AG09309 (cell line): ENCODE results near the gene ECT2L.

Experiments
- DNase-seq: peaks from one replicate; pipeline ENCODE4 v3.0.0-alpha.2; 2010; ENCODE audit warnings: low read depth
- H3K4me3 ChIP-seq: 2 replicates; pipeline ENCODE4 v1.5.1; 2011; ENCODE audit warnings: mild to moderate bottlenecking, low read depth, low read length, moderate library complexity; ENCODE audit not compliant: control insufficient read depth
- TF ChIP-seq, protein P1 (sequence below): IDR thresholded peaks from 2 replicates; pipeline ENCODE4 v1.5.1; 2011; ENCODE audit warnings: mild to moderate bottlenecking, low read depth, low read length, inconsistent platforms; ENCODE audit not compliant: insufficient read depth, control insufficient read depth; ENCODE audit errors: missing control alignments

ECT2L gene

DNA sequence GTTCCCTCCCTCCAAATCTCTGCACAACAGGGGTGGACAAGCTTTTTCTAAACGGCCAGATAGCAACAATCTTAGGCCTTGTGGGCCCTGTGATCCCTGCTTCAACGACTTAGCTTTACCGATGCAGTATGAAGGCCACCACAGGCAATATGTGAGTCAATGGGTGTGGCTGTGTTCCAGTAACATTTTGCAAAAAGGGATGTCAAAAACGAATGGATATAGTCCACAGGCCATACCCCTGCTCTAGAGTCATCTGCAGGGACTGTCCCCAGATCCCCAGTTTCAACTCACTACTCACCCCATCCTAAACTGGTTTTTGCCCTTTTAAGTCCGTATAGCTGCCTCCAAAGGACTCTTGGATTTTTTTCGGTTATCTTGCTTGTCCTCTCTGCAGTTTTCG, 34.4 kb downstream of the ECT2L start:
- no peak overlapping the region for H3K4me3 ChIP-seq
- TF ChIP-seq, protein P1, sequence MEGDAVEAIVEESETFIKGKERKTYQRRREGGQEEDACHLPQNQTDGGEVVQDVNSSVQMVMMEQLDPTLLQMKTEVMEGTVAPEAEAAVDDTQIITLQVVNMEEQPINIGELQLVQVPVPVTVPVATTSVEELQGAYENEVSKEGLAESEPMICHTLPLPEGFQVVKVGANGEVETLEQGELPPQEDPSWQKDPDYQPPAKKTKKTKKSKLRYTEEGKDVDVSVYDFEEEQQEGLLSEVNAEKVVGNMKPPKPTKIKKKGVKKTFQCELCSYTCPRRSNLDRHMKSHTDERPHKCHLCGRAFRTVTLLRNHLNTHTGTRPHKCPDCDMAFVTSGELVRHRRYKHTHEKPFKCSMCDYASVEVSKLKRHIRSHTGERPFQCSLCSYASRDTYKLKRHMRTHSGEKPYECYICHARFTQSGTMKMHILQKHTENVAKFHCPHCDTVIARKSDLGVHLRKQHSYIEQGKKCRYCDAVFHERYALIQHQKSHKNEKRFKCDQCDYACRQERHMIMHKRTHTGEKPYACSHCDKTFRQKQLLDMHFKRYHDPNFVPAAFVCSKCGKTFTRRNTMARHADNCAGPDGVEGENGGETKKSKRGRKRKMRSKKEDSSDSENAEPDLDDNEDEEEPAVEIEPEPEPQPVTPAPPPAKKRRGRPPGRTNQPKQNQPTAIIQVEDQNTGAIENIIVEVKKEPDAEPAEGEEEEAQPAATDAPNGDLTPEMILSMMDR, result no peak
- no peak for DNase-seq

DNA sequence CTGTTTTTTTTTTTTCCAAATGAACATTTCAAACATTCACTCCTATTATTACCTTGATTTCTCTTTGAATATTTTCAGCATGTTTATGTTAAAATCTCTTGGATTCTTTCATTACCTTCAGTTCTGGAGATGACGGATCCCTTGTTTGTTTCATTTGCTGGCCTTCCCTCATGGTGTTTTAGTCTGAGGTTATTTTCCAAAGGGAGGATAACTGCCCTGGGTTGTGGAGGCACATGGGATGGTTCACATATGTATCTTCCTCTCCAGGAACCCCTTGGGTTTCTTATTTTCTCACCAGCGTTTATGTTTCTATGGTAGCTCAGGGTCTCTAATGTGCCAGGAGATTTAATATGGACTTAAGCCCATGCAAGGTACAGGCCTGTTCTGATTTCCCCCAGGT, 36.3 kb downstream of the ECT2L start:
- no peak for DNase-seq
- H3K4me3 ChIP-seq, result no peak overlapping the region
- TF ChIP-seq, protein P1, result no peak

DNA sequence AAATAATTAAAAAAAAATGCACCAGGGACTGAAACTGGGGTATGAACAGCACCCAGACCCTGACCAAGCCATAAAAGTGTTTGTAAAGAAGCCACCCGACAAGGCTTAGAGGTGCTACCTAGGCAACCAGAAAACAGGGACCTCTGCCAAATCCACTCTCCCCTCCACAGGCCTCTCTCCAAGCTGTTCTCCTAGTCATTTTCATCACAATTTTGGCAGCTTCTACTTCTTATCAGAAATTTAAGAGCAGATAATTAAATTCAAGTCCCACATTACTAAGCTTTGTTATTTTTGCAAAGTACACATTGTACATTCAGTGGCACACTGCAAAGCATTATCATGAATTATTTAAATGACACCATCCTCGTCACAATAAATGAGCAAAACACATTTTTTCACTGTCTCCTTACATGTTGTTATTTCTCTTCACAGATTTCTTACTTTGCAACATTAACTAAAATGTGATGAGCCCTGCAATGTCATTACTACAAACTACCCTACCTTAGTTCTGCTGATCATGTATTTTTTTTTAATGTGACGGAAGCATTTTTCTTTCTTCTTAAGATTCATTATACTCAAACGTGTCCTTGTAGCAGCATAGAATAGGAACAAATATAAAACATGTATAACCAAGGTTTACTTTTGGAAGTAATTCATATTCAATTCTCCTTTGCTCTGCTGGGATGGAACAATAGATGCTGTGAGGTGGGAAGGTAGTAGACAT, 38.1 kb downstream of the ECT2L start:
- DNase-seq, result no peak
- TF ChIP-seq, protein P1, result no peak
- no peak overlapping the region for H3K4me3 ChIP-seq

DNA sequence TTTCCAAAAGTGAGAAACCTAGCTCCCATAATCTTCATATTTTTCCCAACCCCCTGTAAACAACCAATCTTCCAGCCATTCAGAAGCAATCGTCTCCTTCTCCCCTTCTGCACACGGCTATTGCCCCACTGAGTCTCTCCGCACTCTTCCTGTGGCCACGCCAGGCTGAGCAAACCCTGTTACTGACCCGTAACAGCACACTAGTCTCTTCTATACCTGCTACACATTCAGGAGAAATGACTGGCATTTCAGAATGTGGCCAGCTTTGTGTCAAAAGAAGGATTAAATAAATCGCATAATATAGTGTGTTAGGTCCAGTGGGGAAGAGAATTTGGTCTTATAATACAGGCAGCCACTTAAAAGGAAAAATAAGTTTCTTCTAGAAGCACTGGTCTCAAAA, 41.4 kb downstream of the ECT2L start:
- no peak for DNase-seq
- no peak overlapping the region for H3K4me3 ChIP-seq
- TF ChIP-seq, protein P1, result no peak

DNA sequence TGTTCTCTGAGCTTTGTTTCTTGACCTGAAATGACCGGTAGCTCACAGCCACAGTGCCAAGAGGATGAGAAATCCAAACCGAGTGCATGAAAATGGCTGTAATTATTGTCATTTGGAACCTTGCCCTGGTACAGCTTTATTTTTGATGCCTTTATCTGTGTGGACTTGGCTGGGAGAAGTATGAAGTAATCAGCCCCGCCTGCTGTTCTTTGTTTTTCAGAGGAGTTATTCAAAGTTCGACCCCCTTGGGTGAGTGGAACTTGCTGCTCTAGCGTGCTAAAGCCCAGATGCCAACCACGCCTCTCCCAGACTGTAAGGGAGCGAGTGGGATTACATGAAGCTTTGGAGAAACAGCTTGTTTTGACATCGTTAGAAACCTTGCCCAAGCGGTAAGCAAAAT, 48.3 kb downstream of the ECT2L start:
- peak; percentile 77 for DNase-seq
- TF ChIP-seq, protein P1, result no peak

DNA sequence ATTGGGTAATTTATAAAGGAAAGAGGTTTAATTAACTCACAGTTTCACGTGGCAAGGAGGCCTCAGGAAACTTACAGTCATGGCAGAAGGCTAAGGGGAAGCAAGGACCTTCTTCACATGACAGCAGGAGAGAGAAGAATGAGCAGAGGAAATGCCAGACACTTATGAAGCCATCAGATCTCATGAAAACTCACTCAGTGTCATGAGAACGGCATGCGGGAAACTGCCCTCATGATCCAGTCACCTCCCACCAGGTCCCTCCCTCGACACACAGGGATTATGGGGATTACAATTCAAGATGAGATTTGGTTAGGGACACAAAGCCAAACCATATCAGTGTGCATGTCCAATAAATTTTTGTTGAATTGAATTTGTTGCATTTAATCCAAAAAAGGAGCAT, 52.0 kb downstream of the ECT2L start:
- TF ChIP-seq, protein P1, result no peak
- DNase-seq, result no peak
- no peak overlapping the region for H3K4me3 ChIP-seq

More for the DNA sequence above, 48.3 kb downstream of the ECT2L start:
- H3K4me3 ChIP-seq, result no peak overlapping the region

DNA sequence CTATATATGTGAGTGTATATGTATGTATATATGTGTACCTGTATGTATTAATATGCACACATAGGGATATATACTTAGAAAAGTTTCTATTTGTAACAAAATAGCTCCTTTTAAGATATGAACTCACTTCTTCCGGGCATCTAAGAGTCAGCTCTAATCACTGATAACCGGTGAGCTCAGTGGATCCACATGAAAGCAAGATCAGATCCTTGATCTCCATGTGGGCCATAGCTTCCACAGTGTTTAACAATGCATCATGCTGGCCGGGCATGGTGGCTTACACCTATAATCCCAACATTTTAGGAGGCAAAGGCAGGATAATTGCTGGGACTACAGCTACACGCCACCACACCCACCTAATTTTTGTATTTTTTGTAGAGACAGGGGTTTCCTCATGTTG, 52.6 kb downstream of the ECT2L start:
- TF ChIP-seq, protein P1, result no peak
- no peak for DNase-seq
- no peak overlapping the region for H3K4me3 ChIP-seq
